Lower leg skin (tissue), 4 donors: ENCODE results near the gene LPIN3. TPM values are rescaled to one million over a fixed set of nuclear protein-coding genes. Genes with fewer than 3 reads are reported as not detected.

Experiments used
- DNase-seq, 2 donors: peaks; one replicate each; pipeline ENCODE4 v3.0.0-alpha.2; 2019; ENCODE audit warnings: low spot score in 2 of 2
- H3K4me3 ChIP-seq: fragments of 200-600 bp; sonication (generic); 2 replicates; pipeline ENCODE4 v1.5.1; 2017; ENCODE audit warnings: mild to moderate bottlenecking, low read depth; ENCODE audit not compliant: poor library complexity, severe bottlenecking
- CTCF ChIP-seq, 3 donors: fragments of 450-650 bp; IDR thresholded peaks; one replicate each; pipeline ENCODE4 v1.5.1; 2016; ENCODE audit warnings: antibody characterized with exemption in 3 of 3, mild to moderate bottlenecking in 3 of 3, moderate library complexity in 2 of 3
- POLR2A ChIP-seq, 2 donors: fragments of 450-650 bp; IDR thresholded peaks; one replicate each; pipeline ENCODE4 v1.6.1; 2016 to 2017; ENCODE audit warnings: antibody characterized with exemption in 2 of 2, mild to moderate bottlenecking in 1 of 2, moderate library complexity in 1 of 2
- WGBS, 2 donors: methylation state at CpG; one replicate each; pipeline ENCODE4 v1.1.5; 2018; 5-methylcytosine and 5-hydroxymethylcytosine counted together
- intact Hi-C: fragments of 100-400 bp; cut with DNase I; formaldehyde crosslinking; loops from one replicate; pipeline ENCODE4 v1.15.0; 2023; ENCODE audit warnings: low total_unique reads
- total RNA-seq, 4 donors: library from RNA; depleted of rRNA; stranded (reverse); fragments of >200 nt; gene quantifications; one replicate each; pipeline ENCODE4 v1.1.0, GENCODE V29; 2016

LPIN3 gene
- total RNA-seq, 4 donors from 2014 or later: 53.3 to 135 (median 66.6) TPM

GRCh38 chr20:41398408-41398807 lies 57.8 kb downstream of the LPIN3 start:
- peak in 1 of 2 donors; percentile 73 for DNase-seq
- intact Hi-C loops: no loop called here
- H3K4me3 ChIP-seq: no peak overlapping the region
- TF ChIP-seq POLR2A (IDR thresholded peaks at IDR 0.05) (no peak), CTCF (IDR thresholded peaks at IDR 0.05) (no peak)
- WGBS, 2 donors: 67 to 85% methylated on average over 2 of the region's 2 CpGs

- WGBS, 2 donors: 83 to 85% methylated on average over 12 of the region's 12 CpGs
- DNase-seq: no peak
- TF ChIP-seq CTCF (IDR thresholded peaks at IDR 0.05): no peak
- no peak for TF ChIP-seq POLR2A (IDR thresholded peaks at IDR 0.05)
- intact Hi-C loops: no loop called here
- no peak overlapping the region for H3K4me3 ChIP-seq
These were observed 63.0 kb downstream of the LPIN3 start for GRCh38 chr20:41403604-41404003.

- no peak overlapping the region for H3K4me3 ChIP-seq
- TF ChIP-seq CTCF (IDR thresholded peaks at IDR 0.05) (no peak), POLR2A (IDR thresholded peaks at IDR 0.05) (no peak)
- intact Hi-C loops: no loop called here
These were observed 64.8 kb downstream of the LPIN3 start for GRCh38 chr20:41405436-41405835.

GRCh38 chr20:41406353-41406752 lies 65.7 kb downstream of the LPIN3 start:
- no peak for DNase-seq
- intact Hi-C loops: no loop called here
- H3K4me3 ChIP-seq: no peak overlapping the region
- WGBS, 2 donors: 79 to 86% methylated on average over 10 of the region's 10 CpGs
- TF ChIP-seq CTCF (IDR thresholded peaks at IDR 0.05): no peak
- TF ChIP-seq POLR2A (IDR thresholded peaks at IDR 0.05): no peak

More at GRCh38 chr20:41405436-41405835, 64.8 kb downstream of the LPIN3 start:
- 86 to 93% methylated on average over 3 of the region's 3 CpGs for WGBS, 2 donors
- DNase-seq: no peak

- no peak overlapping the region for H3K4me3 ChIP-seq
- no peak for DNase-seq
- intact Hi-C loops: no loop called here
- no peak for TF ChIP-seq CTCF (IDR thresholded peaks at IDR 0.05)
- TF ChIP-seq POLR2A (IDR thresholded peaks at IDR 0.05): no peak
- 69 to 88% methylated on average over 7 of the region's 7 CpGs for WGBS, 2 donors
These were observed 66.3 kb downstream of the LPIN3 start for GRCh38 chr20:41406896-41407444.

- no peak overlapping the region for H3K4me3 ChIP-seq
- intact Hi-C loops: no loop called here
- WGBS, 2 donors: 91 to 93% methylated on average over 10 of the region's 10 CpGs
- no peak for TF ChIP-seq POLR2A (IDR thresholded peaks at IDR 0.05)
- TF ChIP-seq CTCF (IDR thresholded peaks at IDR 0.05): no peak
- DNase-seq: no peak
These were observed 67.0 kb downstream of the LPIN3 start for GRCh38 chr20:41407607-41408006.
